ENCODE data around the gene ANAPC4.

ANAPC4 gene

GRCh38 chr4:25424539-25425228, 47.6 kb downstream of the ANAPC4 start:
- peaks cover 12% of the 10 kb centered on the region for H3K4me1 ChIP-seq (ENCODE audit: control insufficient read depth, low read length)
- peaks cover 10% of the 10 kb centered on the region for H3K36me3 ChIP-seq (ENCODE audit: control insufficient read depth, low read length)
- no peaks in the 10 kb centered on the region for H3K9me2 ChIP-seq (replicated peaks; ENCODE audit: control insufficient read depth, low read length)
- H3K27ac ChIP-seq (ENCODE audit: low read depth, low read length), result no peak overlapping the region
- TF ChIP-seq CTCF (IDR thresholded peaks at IDR 0.05; ENCODE audit: low read depth, low read length, poor library complexity, severe bottlenecking) (no peak), EZH2phosphoT487 (IDR thresholded peaks at IDR 0.05; ENCODE audit: borderline replicate concordance, low read length) (no peak)
- H3F3A ChIP-seq (ENCODE audit: control insufficient read depth, insufficient read depth), result no peaks in the 10 kb centered on the region
- no peak overlapping the region for H3K4me3 ChIP-seq (ENCODE audit: low read length)
- no peaks in the 10 kb centered on the region for H3K79me2 ChIP-seq (ENCODE audit: control insufficient read depth, low read length)
- no peaks in the 10 kb centered on the region for H3K27me3 ChIP-seq (ENCODE audit: control insufficient read depth, low read length)
- H3K9me3 ChIP-seq (ENCODE audit: control insufficient read depth, insufficient read depth, low read length), result no peaks in the 10 kb centered on the region
- H3K4me2 ChIP-seq (ENCODE audit: low read length), result no peak overlapping the region
- H4K20me1 ChIP-seq (ENCODE audit: control insufficient read depth, insufficient read depth, low read depth, low read length), result no peaks in the 10 kb centered on the region

DNA sequence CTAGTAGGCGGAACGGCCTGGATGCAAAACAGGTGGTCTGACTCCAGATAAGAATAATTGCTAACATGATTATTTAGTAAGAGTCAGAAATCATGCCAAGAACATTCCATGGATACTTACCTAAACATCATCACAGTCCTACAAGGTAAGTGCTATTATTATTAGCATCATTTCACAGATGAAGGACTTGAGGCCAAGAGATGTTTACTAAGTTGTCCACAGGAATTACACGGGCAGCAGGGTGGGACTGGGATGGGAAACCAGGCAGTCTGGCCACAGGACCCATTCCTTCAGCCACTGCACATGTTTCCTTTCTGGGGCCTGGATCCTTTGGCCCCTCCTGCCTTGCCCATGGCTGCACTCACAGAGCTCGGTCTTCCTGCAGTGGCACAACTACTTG, 48.3 kb downstream of the ANAPC4 start:
- Histone ChIP-seq H3K27ac (ENCODE audit: low read depth, low read length) (no peak overlapping the region), H3K4me1 (ENCODE audit: control insufficient read depth, low read length) (peaks cover 12% of the 10 kb centered on the region), H3K27me3 (ENCODE audit: control insufficient read depth, low read length) (no peaks in the 10 kb centered on the region), H3K9me3 (ENCODE audit: control insufficient read depth, insufficient read depth, low read length) (no peaks in the 10 kb centered on the region), H3K9me2 (replicated peaks; ENCODE audit: control insufficient read depth, low read length) (no peaks in the 10 kb centered on the region), H3F3A (ENCODE audit: control insufficient read depth, insufficient read depth) (no peaks in the 10 kb centered on the region), H3K4me2 (ENCODE audit: low read length) (no peak overlapping the region), H4K20me1 (ENCODE audit: control insufficient read depth, insufficient read depth, low read depth, low read length) (no peaks in the 10 kb centered on the region), H3K36me3 (ENCODE audit: control insufficient read depth, low read length) (peaks cover 10% of the 10 kb centered on the region), H3K79me2 (ENCODE audit: control insufficient read depth, low read length) (no peaks in the 10 kb centered on the region), H3K4me3 (ENCODE audit: low read length) (no peak overlapping the region)
- TF ChIP-seq CTCF (IDR thresholded peaks at IDR 0.05; ENCODE audit: low read depth, low read length, poor library complexity, severe bottlenecking) (no peak), EZH2phosphoT487 (IDR thresholded peaks at IDR 0.05; ENCODE audit: borderline replicate concordance, low read length) (no peak)

DNA sequence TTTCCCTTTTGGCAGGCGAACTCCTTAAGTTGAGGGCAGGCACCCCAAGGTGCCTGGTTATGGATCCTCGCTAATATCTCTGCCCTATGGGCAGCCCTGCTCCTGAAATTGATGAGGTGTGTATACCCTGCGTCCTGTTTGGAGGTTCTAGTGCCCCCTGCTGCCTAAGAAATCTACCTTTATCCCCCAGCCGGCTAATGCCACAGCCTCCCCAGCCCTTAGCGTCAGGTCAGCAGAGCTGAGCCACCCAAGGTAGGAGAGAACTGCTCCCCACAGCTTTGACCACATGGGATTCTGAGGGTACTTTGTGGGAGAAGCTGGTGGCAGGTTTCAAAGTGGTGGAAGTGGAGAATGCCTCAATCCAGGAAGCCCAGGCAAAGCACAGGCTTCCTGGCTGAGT, 50.8 kb downstream of the ANAPC4 start:
- Histone ChIP-seq H3K9me3 (ENCODE audit: control insufficient read depth, insufficient read depth, low read length) (no peaks in the 10 kb centered on the region), H3K79me2 (ENCODE audit: control insufficient read depth, low read length) (no peaks in the 10 kb centered on the region), H3K36me3 (ENCODE audit: control insufficient read depth, low read length) (no peaks in the 10 kb centered on the region), H4K20me1 (ENCODE audit: control insufficient read depth, insufficient read depth, low read depth, low read length) (no peaks in the 10 kb centered on the region), H3K27ac (ENCODE audit: low read depth, low read length) (no peak overlapping the region), H3K4me1 (ENCODE audit: control insufficient read depth, low read length) (peaks cover 7% of the 10 kb centered on the region), H3K9me2 (replicated peaks; ENCODE audit: control insufficient read depth, low read length) (no peaks in the 10 kb centered on the region), H3K27me3 (ENCODE audit: control insufficient read depth, low read length) (no peaks in the 10 kb centered on the region), H3K4me2 (ENCODE audit: low read length) (no peak overlapping the region), H3F3A (ENCODE audit: control insufficient read depth, insufficient read depth) (no peaks in the 10 kb centered on the region), H3K4me3 (ENCODE audit: low read length) (no peak overlapping the region)
- no peak for TF ChIP-seq CTCF (IDR thresholded peaks at IDR 0.05; ENCODE audit: low read depth, low read length, poor library complexity, severe bottlenecking)
- no peak for TF ChIP-seq EZH2phosphoT487 (IDR thresholded peaks at IDR 0.05; ENCODE audit: borderline replicate concordance, low read length)

All from DOHH2 (cell line).